SK-N-SH (cell line): ENCODE measurements around the gene DHRSX.

ENCODE experiments used
- CTCF ChIP-seq: fragments of 200-600 bp; sonication (generic); IDR thresholded peaks from 2 replicates; pipeline ENCODE4 v1.6.1; 2017; ENCODE audit warnings: antibody characterized with exemption, mild to moderate bottlenecking, moderate library complexity
- FOSL2 ChIP-seq: IDR thresholded peaks from 2 replicates; pipeline ENCODE4 v1.4.0; 2012; ENCODE audit warnings: low read depth, mild to moderate bottlenecking, moderate library complexity, borderline replicate concordance
- POLR2AphosphoS5 ChIP-seq: IDR thresholded peaks from 2 replicates; pipeline ENCODE4 v1.6.1; 2012; ENCODE audit warnings: low read depth, low read length
- RFX5 ChIP-seq: IDR thresholded peaks from 2 replicates; pipeline ENCODE4 v1.6.1; 2012; ENCODE audit warnings: mild to moderate bottlenecking, improper control_type of control experiment, low read length

GRCh38 chrX:2330487-2330886, 170.3 kb downstream of the DHRSX start:
- TF ChIP-seq RFX5 = no peak
- no peak for TF ChIP-seq CTCF
- no peak for TF ChIP-seq POLR2AphosphoS5
- no peak for TF ChIP-seq FOSL2
